CD14-positive monocyte (primary cell): ENCODE data around the gene PMM2. TPM values are rescaled to one million over a fixed set of nuclear protein-coding genes. Genes with fewer than 3 reads are reported as not detected.
A peak's percentile ranks its signal among the peaks of the same experiment; 100 is the strongest.
"Not testable (repeated sequence)": the region's sequence is repeated elsewhere in the genome, so short reads cannot be mapped to it uniquely, and the experiment has no call there.

ENCODE experiments used
- DNase-seq, 3 donors: peaks; one replicate each; pipeline ENCODE4 v3.0.0-alpha.2; 2011 to 2022
- H2AFZ ChIP-seq: 2 replicates; pipeline ENCODE4 v1.6.0; 2012; ENCODE audit warnings: mild to moderate bottlenecking, low read depth, low read length, inconsistent platforms; ENCODE audit not compliant: insufficient read depth, poor library complexity, severe bottlenecking
- H3K27ac ChIP-seq, 2 donors: 1 replicate in 1 of 2; 2 replicates in 1 of 2; pipeline ENCODE4 v1.5.1; 2012 to 2013; ENCODE audit warnings: low read length in 2 of 2, control low read depth in 1 of 2, inconsistent platforms in 1 of 2, low read depth in 1 of 2, mild to moderate bottlenecking in 1 of 2
- H3K27me3 ChIP-seq, 2 donors: one replicate each; pipeline versions ENCODE4 v1.6.0 to v1.6.1; 2011 to 2013; ENCODE audit warnings: low read length in 2 of 2; ENCODE audit not compliant: control insufficient read depth in 2 of 2, insufficient read depth in 2 of 2
- H3K36me3 ChIP-seq, 2 donors: replicated peaks in 1 of 2; 1 replicate in 1 of 2; 2 replicates in 1 of 2; pipeline versions ENCODE4 v1.5.1 to v1.6.1; 2012 to 2013; ENCODE audit warnings: low read length in 2 of 2, control low read depth in 1 of 2, inconsistent platforms in 1 of 2, mild to moderate bottlenecking in 1 of 2; ENCODE audit not compliant: insufficient read depth in 2 of 2, control insufficient read depth in 1 of 2
- H3K4me1 ChIP-seq, 2 donors: 1 replicate in 1 of 2; 2 replicates in 1 of 2; pipeline versions ENCODE4 v1.5.1 to v1.6.1; 2012 to 2013; ENCODE audit warnings: low read length in 2 of 2, control low read depth in 1 of 2, inconsistent platforms in 1 of 2, mild to moderate bottlenecking in 1 of 2, moderate library complexity in 1 of 2; ENCODE audit not compliant: insufficient read depth in 2 of 2, control insufficient read depth in 1 of 2
- H3K4me2 ChIP-seq: replicated peaks from 2 replicates; pipeline ENCODE3; 2012; ENCODE audit warnings: low read length, moderate library complexity, mild to moderate bottlenecking; ENCODE audit not compliant: poor library complexity, severe bottlenecking; ENCODE audit errors: extremely low read depth
- H3K4me3 ChIP-seq, 3 experiments: fragments of 200-600 bp in 1 of 3; sonication (generic) in 1 of 3; replicated peaks in 1 of 3; 1 replicate in 2 of 3; 2 replicates in 1 of 3; pipeline ENCODE4 v1.5.1; 2011 to 2013; ENCODE audit warnings: low read length in 3 of 3, mild to moderate bottlenecking in 3 of 3, control low read depth in 2 of 3, low read depth in 2 of 3, inconsistent platforms in 1 of 3, moderate library complexity in 1 of 3
- H3K79me2 ChIP-seq: 2 replicates; pipeline ENCODE4 v1.6.0; 2012; ENCODE audit warnings: mild to moderate bottlenecking, control low read depth, inconsistent platforms, low read length, moderate library complexity; ENCODE audit not compliant: insufficient read depth
- H3K9ac ChIP-seq: 2 replicates; pipeline ENCODE4 v1.6.0; 2017; ENCODE audit warnings: low read length, mild to moderate bottlenecking; ENCODE audit not compliant: insufficient read depth, poor library complexity, severe bottlenecking
- H3K9me3 ChIP-seq, 2 donors: replicated peaks in 1 of 2; 1 replicate in 1 of 2; 2 replicates in 1 of 2; pipeline versions ENCODE4 v1.5.1 to v1.6.1; 2012 to 2013; ENCODE audit warnings: low read length in 2 of 2, control low read depth in 1 of 2; ENCODE audit not compliant: control insufficient read depth in 1 of 2, insufficient read depth in 1 of 2
- H4K20me1 ChIP-seq: 2 replicates; pipeline ENCODE4 v1.6.0; 2012; ENCODE audit warnings: mild to moderate bottlenecking, low read length, control low read depth, moderate library complexity; ENCODE audit not compliant: insufficient read depth
- H3K27ac Mint-ChIP-seq, 7 donors: one replicate each; pipeline ENCODE4 v1.8.0; 2020; ENCODE audit warnings: mild to moderate bottlenecking in 7 of 7, mixed read lengths in 7 of 7, moderate library complexity in 6 of 7, inconsistent platforms in 2 of 7
- H3K27me3 Mint-ChIP-seq, 3 donors: one replicate each; pipeline ENCODE4 v1.8.0; 2021 to 2022; ENCODE audit warnings: low read depth in 3 of 3, mild to moderate bottlenecking in 3 of 3, mixed read lengths in 3 of 3, moderate library complexity in 3 of 3, inconsistent platforms in 1 of 3
- H3K36me3 Mint-ChIP-seq, 2 donors: one replicate each; pipeline ENCODE4 v1.8.0; 2020; ENCODE audit warnings: mixed read lengths in 2 of 2, inconsistent platforms in 1 of 2, mild to moderate bottlenecking in 1 of 2
- H3K4me1 Mint-ChIP-seq: one replicate; pipeline ENCODE4 v1.8.0; 2020; ENCODE audit warnings: mild to moderate bottlenecking, mixed read lengths
- H3K4me3 Mint-ChIP-seq, 2 donors: one replicate each; pipeline ENCODE4 v1.8.0; 2020; ENCODE audit warnings: mild to moderate bottlenecking in 2 of 2, mixed read lengths in 2 of 2, moderate library complexity in 1 of 2
- H3K9me3 Mint-ChIP-seq, 7 donors: one replicate each; pipeline ENCODE4 v1.8.0; 2020 to 2022; ENCODE audit warnings: mixed read lengths in 7 of 7, mild to moderate bottlenecking in 6 of 7, moderate library complexity in 6 of 7, inconsistent platforms in 2 of 7
- WGBS: methylation state at CpG from one replicate; pipeline ENCODE4 v1.1.5; 2013; ENCODE audit warnings: missing lambda C conversion rate; ENCODE audit not compliant: insufficient coverage; 5-methylcytosine and 5-hydroxymethylcytosine counted together
- intact Hi-C, 2 donors: fragments of 100-400 bp; cut with micrococcal nuclease; formaldehyde crosslinking; loops; one replicate each; pipeline versions ENCODE4 v1.15.0 to v1.15.1; 2023
- polyA plus RNA-seq, 3 donors: library from polyadenylated mRNA; depleted of rRNA in 1 of 3; unstranded in 2 of 3; stranded (reverse) in 1 of 3; fragments of 300-500 nt in 2 of 3; fragments of >200 nt in 1 of 3; fragmentation: Illumina TruSeq in 2 of 3; gene quantifications; 1 replicate in 2 of 3; 2 replicates in 1 of 3; pipeline ENCODE4 v1.2.3, GENCODE V29; 2012 to 2021
- TF ChIP-seq, protein P1 (sequence below): fragments of 200-600 bp; IDR thresholded peaks from one replicate; pipeline ENCODE4 v1.8.0; 2022; ENCODE audit warnings: antibody characterized with exemption, mild to moderate bottlenecking

The PMM2 gene
- polyA plus RNA-seq, 3 donors, result 15.2 to 22.9 (median 17.8) TPM

- intact Hi-C loops, result no loop called here
- Mint-ChIP-seq H3K9me3 (no peaks in the 10 kb centered on the region), H3K4me1 (no peaks in the 10 kb centered on the region), H3K27me3 (peaks cover 0 to 11% (median 1%) of the 10 kb centered on the region in 3 donors), H3K27ac (no peak overlapping the region), H3K4me3 (no peak overlapping the region), H3K36me3 (peaks cover 23 to 45% of the 10 kb centered on the region in 2 donors)
- H3K27me3 ChIP-seq, result no peaks in the 10 kb centered on the region
- no peaks in the 10 kb centered on the region for H3K4me1 ChIP-seq
- no peak overlapping the region for H2AFZ ChIP-seq
- H3K4me2 ChIP-seq, result no peak overlapping the region
- H3K36me3 ChIP-seq, result peaks cover 14 to 31% of the 10 kb centered on the region in 2 donors
- WGBS, result 100% methylated on average over 2 of the region's 6 CpGs
- TF ChIP-seq, protein P1, sequence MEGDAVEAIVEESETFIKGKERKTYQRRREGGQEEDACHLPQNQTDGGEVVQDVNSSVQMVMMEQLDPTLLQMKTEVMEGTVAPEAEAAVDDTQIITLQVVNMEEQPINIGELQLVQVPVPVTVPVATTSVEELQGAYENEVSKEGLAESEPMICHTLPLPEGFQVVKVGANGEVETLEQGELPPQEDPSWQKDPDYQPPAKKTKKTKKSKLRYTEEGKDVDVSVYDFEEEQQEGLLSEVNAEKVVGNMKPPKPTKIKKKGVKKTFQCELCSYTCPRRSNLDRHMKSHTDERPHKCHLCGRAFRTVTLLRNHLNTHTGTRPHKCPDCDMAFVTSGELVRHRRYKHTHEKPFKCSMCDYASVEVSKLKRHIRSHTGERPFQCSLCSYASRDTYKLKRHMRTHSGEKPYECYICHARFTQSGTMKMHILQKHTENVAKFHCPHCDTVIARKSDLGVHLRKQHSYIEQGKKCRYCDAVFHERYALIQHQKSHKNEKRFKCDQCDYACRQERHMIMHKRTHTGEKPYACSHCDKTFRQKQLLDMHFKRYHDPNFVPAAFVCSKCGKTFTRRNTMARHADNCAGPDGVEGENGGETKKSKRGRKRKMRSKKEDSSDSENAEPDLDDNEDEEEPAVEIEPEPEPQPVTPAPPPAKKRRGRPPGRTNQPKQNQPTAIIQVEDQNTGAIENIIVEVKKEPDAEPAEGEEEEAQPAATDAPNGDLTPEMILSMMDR, result no peak
- H3K4me3 ChIP-seq, result no peak overlapping the region
- no peaks in the 10 kb centered on the region for H3K79me2 ChIP-seq
- no peak overlapping the region for H3K9ac ChIP-seq
- no peak for DNase-seq
- no peaks in the 10 kb centered on the region for H4K20me1 ChIP-seq
- H3K27ac ChIP-seq, result no peak overlapping the region
- H3K9me3 ChIP-seq, result no peaks in the 10 kb centered on the region
These were observed 15.0 kb upstream of the PMM2 start for GRCh38 chr16:8782673-8783072.

DNA sequence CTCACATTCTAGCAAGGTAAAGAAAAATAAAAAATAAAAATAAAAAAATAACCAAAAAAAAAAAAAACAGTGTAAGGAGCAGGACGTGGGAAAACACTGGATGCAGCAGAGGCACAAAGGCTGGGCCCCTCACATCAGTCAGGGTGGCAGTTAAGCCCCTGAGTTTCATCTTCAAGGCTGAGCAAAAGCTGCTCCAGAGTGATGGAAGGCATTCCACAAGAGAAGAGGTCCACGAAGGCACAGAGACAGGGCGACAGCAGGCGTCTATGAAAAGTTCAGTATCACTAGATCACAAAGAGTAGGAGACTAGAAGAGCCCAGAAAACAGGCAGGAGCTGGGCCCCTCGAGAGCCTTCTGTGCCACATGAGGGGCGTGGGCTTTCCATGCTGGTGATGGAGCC lies 12.2 kb upstream of the PMM2 start:
- H2AFZ ChIP-seq, result no peak overlapping the region
- Mint-ChIP-seq H3K4me1 (no peaks in the 10 kb centered on the region), H3K27ac (no peak overlapping the region)

DNA sequence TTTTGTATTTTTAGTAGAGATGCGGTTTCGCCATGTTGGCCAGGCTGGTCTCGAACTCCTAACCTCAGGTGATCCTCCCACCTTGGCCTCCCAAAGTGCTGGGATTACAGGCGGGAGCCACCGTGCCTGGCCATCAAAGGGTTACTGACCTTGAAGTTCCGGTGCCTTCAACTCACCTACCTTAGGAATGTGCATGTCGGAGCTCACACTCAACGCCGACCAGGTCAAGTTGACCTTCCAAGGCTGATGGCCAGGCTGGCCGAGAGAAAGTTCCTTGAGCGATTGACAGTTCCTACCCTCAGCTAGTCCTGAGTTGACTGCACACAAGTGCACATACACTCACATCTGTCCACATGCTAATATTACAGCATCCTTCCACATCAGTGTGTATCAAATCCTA lies 11.3 kb upstream of the PMM2 start:
- H3K9me3 ChIP-seq, H3K4me1 Mint-ChIP-seq, H3K27ac ChIP-seq, H3K4me3 Mint-ChIP-seq, H3K4me2 ChIP-seq, H3K27me3 Mint-ChIP-seq, H3K79me2 ChIP-seq, H3K4me3 ChIP-seq, H2AFZ ChIP-seq, intact Hi-C loops, H3K4me1 ChIP-seq, H4K20me1 ChIP-seq, H3K36me3 ChIP-seq, H3K9ac ChIP-seq, H3K9me3 Mint-ChIP-seq, DNase-seq, H3K27me3 ChIP-seq: not testable (repeated sequence)
- Mint-ChIP-seq H3K36me3 (peaks cover 4 to 15% of the 10 kb centered on the region in 2 donors), H3K27ac (peak overlapping the region in 1 of 7 donors; percentile 5)
- WGBS, result 90% methylated on average over 8 of the region's 11 CpGs

More for the DNA sequence above, 12.2 kb upstream of the PMM2 start:
- 95% methylated on average over 4 of the region's 6 CpGs for WGBS
- peaks cover 0 to 6% (median 3%) of the 10 kb centered on the region in 3 donors for H3K27me3 Mint-ChIP-seq
- Histone ChIP-seq H3K79me2 (no peaks in the 10 kb centered on the region), H3K27me3 (no peaks in the 10 kb centered on the region), H3K4me1 (no peaks in the 10 kb centered on the region), H3K9ac (no peak overlapping the region), H3K4me2 (no peak overlapping the region), H3K9me3 (no peaks in the 10 kb centered on the region), H3K27ac (no peak overlapping the region), H3K4me3 (no peak overlapping the region), H4K20me1 (no peaks in the 10 kb centered on the region), H3K36me3 (peaks cover 3 to 7% of the 10 kb centered on the region in 2 donors)
- peaks cover 6 to 23% of the 10 kb centered on the region in 2 donors for H3K36me3 Mint-ChIP-seq
- no peak overlapping the region for H3K4me3 Mint-ChIP-seq
- H3K9me3 Mint-ChIP-seq, result no peaks in the 10 kb centered on the region
- intact Hi-C loops, result no loop called here
- no peak for DNase-seq
- TF ChIP-seq, protein P1, result no peak
